Mammary microvascular endothelial cell (primary cell): ENCODE results near the gene ZNRD2. TPM values are rescaled to one million over a fixed set of nuclear protein-coding genes. Genes with fewer than 3 reads are reported as not detected.

Experiments used
- total RNA-seq: library from RNA; depleted of rRNA; stranded (reverse); fragments of >200 nt; gene quantifications from 2 replicates; pipeline ENCODE4 v1.2.3, GENCODE V29; 2015

Gene ZNRD2, protein sequence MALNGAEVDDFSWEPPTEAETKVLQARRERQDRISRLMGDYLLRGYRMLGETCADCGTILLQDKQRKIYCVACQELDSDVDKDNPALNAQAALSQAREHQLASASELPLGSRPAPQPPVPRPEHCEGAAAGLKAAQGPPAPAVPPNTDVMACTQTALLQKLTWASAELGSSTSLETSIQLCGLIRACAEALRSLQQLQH
- total RNA-seq, result 70.6 and 76.7 TPM in 2 replicates

DNA sequence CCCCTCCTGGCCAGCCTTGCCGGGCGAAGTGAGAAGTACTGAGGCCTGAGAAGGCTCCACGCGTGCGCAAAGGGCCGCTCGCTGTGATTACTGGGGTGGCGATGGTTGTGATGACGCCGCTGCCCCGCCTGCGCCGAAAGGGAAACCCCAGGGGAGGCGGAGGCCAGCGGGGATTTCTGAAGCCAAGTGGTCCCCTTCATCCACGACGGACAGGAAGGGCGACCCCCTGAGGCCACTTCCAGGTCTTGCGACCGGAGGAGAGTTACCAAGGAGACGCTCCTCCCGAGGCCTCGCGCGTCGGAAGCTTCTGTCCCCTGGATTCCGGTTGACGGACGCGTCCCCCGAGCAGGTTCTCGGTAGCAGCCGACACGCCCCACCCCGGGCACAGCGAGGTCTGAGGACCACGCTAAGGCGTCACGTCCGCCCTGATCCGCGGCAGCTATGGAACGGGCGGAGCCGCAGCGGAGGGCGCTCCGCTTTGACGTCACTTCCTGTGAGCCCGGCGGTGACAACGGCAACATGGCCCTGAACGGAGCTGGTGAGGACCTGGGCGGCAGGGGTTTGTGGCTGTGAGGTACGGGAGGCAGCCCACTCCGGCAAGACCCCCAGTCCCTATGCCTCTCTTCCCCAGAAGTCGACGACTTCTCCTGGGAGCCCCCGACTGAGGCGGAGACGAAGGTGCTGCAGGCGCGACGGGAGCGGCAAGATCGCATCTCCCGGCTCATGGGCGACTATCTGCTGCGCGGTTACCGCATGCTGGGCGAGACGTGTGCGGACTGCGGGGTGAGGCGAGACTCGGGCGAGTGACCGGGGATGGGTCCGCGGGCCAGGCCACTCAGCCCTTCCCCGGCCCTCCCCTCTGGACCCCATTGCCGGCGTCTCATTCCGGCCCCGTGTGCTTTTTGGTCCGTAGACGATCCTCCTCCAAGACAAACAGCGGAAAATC is at the start of gene ZNRD2:
ZNRD2 (plus strand) TSS at position 505 of the 946 bp plus-strand sequence; CDS start at position 520, 15 bp downstream.

DNA sequence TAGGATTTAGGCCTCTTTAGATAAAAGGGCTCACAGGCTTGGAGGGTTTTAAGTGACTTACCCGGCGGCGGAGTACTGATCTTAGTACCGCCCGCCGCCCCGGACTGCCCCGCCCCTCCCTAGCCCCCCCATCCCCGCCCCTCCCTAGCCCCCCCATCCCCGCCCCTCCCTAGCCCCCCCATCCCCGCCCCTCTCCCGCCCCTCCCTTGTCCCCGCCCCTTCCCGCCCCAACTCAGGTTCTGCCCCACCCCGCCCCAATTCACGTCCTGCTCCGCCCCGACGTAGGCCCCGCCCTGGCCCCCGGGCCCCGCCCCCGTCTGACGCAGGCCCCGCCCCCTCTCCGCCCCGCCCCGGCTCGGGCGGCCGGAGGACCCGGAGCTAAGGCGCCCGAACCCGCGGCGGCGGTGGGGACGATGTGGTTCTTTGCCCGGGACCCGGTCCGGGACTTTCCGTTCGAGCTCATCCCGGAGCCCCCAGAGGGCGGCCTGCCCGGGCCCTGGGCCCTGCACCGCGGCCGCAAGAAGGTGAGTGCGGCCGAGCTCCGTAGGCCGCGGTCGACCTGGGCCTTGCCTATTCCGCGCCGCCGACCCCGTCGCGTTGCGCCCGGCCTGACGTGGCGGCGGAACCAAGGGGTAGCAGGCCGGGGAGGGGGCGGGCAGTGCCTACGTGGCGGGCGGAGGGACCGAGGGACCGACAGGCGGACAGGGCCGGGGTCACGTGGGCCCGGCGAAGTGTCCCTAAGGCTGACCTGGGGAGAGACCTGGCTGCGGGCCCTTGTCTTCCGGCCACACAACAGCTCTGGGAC is 45.3 kb upstream of the ZNRD2 start, which contains the start of gene SCYL1:
SCYL1 (plus strand) TSS at position 343 of the 805 bp plus-strand sequence; CDS start at position 414, 71 bp downstream.

DNA sequence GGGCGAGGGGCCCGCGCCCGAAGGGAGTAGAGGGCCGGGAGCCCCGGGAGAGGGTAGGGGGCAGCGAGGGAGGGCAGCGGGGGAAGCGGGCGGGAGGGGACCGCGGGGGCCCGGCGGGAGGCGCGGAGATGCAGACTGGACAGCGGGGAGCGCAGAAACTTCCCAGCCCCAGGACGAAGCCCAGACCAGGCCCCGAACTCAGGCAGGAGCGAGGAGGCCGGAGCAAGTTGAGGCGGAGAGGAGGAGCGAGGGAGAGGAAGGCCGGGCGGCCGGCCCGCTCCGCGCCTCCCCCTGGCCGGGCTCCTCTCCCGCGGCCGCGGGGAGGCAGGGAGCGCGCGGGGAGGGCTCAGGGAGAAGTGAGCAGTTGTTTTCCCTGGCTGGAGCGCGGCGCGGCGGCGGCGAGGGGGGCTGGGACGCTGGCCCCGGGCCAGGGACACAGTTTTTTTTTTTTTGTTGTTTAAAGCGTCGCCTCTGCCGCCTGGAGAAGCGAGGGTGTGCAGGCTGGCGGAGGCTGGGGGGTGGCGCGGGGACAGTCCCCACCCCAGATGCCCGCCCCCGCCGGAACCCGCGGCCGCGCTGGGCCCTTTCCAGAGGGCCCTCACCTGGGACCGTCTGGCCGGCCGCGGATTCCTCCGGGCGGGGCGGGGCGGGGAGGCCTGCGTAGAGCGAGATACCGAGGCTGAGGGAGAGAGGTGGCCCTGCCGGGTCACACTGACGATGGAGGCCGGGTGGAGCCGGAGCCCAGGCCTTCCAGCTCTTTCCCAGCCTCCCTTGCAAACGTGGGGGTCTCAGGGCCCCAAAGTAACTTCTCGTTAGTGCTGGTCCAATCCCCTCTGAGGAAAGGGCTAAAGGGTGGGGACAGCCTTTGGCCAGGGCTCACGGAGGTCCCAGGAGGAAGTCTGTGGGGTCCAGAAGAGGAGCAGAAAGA is 12.0 kb upstream of the ZNRD2 start, which contains the start of gene LTBP3:
LTBP3 (minus strand) TSS at position 358 of the 928 bp plus-strand sequence. CDS start 400 bp downstream, outside the sequence.

DNA sequence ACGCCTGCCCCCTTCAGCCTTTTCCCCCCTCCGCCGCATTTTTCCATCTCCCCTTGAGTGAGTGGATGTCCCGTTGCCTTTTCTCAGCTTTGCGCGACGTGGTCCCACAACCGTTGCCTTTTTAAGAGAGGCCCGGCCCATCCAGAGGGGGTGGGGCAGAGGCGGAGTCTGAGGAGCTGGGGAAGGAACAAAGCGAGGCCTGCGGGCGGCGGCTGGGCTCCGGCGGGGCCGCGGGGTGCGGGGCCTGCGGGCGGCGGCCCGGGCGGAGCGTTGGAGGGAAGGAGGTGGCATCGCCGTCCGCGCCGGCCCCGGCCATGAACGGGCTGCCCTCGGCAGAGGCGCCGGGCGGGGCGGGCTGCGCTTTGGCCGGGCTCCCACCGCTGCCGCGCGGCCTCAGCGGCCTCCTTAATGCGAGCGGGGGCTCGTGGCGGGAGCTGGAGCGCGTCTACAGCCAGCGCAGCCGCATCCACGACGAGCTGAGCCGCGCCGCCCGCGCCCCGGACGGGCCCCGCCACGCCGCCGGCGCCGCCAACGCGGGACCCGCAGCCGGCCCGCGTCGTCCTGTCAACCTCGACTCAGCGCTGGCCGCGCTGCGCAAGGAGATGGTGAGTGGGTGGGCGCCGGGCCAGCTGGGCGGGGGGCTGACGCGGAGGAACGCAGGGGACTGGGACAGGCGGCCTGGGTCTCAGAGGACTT is 2.2 kb downstream of the ZNRD2 start, which contains the start of gene FAM89B:
FAM89B (plus strand) TSS at position 183 of the 696 bp plus-strand sequence; CDS start at position 315, 132 bp downstream.

DNA sequence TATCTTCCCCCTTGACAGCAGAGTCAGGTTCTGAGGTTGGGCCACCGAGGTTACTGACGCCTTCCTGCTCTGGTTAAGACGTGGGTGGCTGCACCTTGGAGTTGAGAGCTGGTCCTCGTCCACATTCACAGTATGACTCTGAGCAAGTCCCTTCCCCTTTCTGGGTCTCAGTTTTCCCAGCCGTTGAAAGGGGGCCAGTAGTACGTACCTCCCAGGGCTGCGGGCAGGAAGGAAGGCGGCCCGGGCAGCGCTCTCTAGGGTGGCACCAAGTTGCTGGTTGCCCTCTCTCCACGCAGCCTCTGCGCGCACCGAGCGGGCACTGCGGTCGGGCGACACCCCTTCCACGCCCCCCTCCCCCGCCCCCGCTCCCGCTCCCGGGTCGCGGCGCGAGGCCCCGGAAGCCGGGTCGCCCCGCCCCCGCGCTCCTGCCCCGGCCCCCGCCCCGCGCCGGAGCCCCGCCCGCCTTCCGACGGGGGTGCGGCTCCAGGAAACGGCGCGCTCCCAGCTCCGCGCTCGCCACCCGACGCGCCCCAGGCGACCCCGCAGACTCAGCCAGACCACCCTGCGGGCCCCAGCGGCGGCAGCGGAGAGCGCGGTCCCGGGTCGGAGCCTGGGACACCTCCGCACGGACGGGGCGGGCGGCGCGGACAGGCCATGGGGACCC is 5.4 kb downstream of the ZNRD2 start, which contains the start of gene EHBP1L1:
EHBP1L1 (plus strand) TSS at position 486 of the 664 bp plus-strand sequence. CDS start 250 bp downstream, outside the sequence.

DNA sequence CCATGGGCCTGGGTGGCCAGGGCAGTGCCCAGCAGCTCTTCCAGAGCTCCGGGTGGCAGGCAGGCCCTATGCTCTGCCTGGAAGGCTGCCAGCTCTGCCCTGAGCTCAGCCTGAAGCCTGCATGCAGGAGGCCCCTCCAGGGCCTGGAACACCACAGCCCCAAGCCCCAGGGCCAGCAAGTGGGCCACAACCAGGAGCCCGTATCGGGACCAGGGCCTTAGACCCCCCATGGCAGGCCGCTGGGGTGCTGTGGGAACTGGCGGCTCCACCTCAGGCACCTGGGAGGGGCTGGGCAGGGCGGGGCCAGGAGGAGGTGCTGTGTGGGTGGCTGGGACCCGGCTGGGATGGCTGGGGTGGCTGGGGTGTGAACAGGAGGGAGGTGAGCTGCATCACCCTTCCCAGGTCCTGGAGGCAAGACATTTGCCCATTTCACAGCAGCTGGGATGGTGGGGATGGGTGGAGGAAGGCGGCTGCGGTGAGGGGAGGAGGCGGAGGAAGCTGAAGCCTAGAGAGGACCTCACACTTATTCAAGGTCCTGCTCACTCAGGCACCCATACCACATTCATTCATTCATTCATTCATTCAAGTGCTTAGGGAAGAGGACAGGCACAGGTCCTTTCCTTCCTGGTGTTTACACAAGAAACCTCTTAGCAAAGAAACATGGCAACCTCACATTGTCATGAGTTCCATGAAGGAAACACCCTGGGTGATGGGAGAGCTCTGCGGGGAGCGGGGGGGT is 25.4 kb downstream of the ZNRD2 start, which contains the start of gene KCNK7:
KCNK7 (minus strand) TSS at position 258 of the 739 bp plus-strand sequence; CDS start at position 230, 28 bp downstream.

DNA sequence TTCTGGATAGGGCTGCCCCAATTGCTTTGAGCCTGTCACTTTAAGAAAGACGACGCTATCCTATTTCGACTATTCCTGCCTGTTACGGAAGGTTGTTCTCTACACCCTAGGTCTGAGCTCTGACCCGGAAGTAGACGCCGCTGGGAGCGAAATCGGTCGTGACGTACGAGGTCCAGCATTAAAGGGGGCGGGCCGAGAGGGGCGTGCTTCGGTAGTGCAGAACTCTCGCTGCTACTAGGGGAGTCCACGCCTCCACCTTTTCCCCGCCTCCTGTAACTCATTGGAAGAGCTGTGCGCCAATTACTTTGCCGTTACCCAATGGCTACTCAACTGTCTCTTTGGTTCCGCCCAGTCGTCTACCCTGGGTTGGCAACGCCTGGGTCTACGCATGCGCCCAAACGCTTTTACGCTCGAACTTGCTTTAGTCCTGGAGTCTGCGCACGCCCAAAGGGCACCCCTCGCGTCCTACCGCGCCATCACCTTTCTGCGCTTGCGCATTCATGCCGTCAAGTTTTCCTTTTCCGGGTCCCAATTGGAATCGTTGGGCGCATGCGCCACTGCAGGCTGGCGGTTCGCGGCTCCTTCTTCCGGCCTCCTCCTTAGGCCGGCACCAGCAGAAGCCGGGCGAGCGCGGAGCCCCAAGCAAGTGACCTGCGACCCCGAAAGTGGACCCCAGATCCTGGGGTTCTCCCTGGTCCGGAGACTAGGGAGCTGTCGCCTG is 45.1 kb downstream of the ZNRD2 start, which contains the start of gene PCNX3:
PCNX3 (plus strand) TSS at position 548 of the 721 bp plus-strand sequence. CDS start 536 bp downstream, outside the sequence.

Other genes with a start within 250 kb of the ZNRD2 start
- 37.3 and 38.1 TPM in 2 replicates for gene DPF2, start 236.6 kb upstream of the ZNRD2 start, total RNA-seq
- gene TIGD3, start 215.7 kb upstream of the ZNRD2 start, total RNA-seq, result 0.30 TPM in 1 of 2 replicates, not detected in the other
- gene SLC25A45, start 187.8 kb upstream of the ZNRD2 start, total RNA-seq, result 1.1 and 1.5 TPM in 2 replicates
- 59.5 and 60.4 TPM in 2 replicates for gene FRMD8, start 183.8 kb upstream of the ZNRD2 start, total RNA-seq
- 12.7 and 14.7 TPM in 2 replicates for gene NEAT1, start 147.7 kb upstream of the ZNRD2 start, total RNA-seq
- 683 and 797 TPM in 2 replicates for gene MALAT1, start 71.4 kb upstream of the ZNRD2 start, total RNA-seq
- gene SCYL1, start 45.4 kb upstream of the ZNRD2 start, total RNA-seq, result 83.3 and 84.1 TPM in 2 replicates
- gene LTBP3, start 12.1 kb upstream of the ZNRD2 start, total RNA-seq, result 45.1 and 58.2 TPM in 2 replicates
- gene FAM89B, start 2.1 kb downstream of the ZNRD2 start, total RNA-seq, result 45.8 and 46.7 TPM in 2 replicates
- 33.7 and 53.4 TPM in 2 replicates for gene EHBP1L1, start 5.6 kb downstream of the ZNRD2 start, total RNA-seq
- gene KCNK7, start 25.3 kb downstream of the ZNRD2 start, total RNA-seq, result 0.27 TPM in 1 of 2 replicates, not detected in the other
- gene MAP3K11, start 43.7 kb downstream of the ZNRD2 start, total RNA-seq, result 122 and 126 TPM in 2 replicates
- 40.7 and 41.1 TPM in 2 replicates for gene PCNX3, start 45.3 kb downstream of the ZNRD2 start, total RNA-seq
- gene SIPA1, start 67.6 kb downstream of the ZNRD2 start, total RNA-seq, result 61.1 and 68.3 TPM in 2 replicates
- gene RELA, start 92.4 kb downstream of the ZNRD2 start, total RNA-seq, result 63.1 and 67.4 TPM in 2 replicates
- gene KAT5, start 141.8 kb downstream of the ZNRD2 start, total RNA-seq, result 42.8 and 56.6 TPM in 2 replicates
- 92.3 and 93.2 TPM in 2 replicates for gene RNASEH2C, start 150.3 kb downstream of the ZNRD2 start, total RNA-seq
- 10.8 and 11.3 TPM in 2 replicates for gene AP5B1, start 210.5 kb downstream of the ZNRD2 start, total RNA-seq
- not detected in 2 replicates for gene OVOL1, start 216.6 kb downstream of the ZNRD2 start, total RNA-seq